GM04503 (cell line): ENCODE measurements around the gene RHBDF2.

ENCODE experiments used
- DNase-seq: peaks from one replicate; pipeline ENCODE4 v3.0.0-alpha.2; 2012; ENCODE audit warnings: low read depth

RHBDF2 gene

DNA sequence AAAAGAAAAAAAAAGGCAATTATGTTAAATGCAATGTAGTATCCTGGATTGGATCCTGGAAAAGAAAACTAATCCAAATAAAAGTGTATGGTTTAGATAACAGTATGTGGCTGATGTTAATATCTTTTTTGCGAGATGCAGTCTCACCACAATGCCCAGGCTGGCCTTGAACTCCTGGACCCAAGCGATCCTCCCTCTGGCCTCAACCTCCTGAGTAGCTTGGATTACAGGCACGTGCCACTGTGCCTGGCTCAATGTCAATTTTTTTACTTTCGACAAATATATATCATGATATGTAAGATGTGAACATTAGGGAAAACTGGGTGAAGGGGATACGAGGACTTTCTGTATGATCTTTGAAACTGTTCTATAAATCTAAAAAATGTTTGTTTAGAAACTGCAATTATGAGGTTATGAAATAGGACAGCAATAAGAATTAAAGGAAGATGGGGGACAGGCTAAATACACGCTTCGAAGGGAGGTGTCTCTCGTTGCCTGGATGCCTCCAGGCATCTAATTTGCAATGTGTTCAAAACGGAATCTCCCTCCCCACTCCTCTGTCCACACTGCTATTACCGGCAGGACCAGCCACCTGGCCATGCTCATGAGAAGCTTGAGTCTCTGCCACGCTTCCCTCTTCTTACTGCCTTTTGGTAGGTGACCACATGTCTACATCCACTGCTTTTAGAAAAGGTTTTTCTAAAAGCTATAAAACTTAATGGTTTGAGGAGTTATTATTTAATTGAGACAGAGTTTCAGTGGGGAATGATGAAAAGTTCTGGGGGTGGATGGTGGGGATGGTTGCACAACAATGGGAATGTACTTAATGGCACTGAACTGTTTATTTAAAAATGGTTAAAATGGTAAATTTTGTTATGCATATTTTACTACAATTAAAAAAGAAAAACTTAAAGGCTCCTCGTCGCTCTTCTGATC is 63.5 kb downstream of the RHBDF2 start:
- no peak for DNase-seq

DNA sequence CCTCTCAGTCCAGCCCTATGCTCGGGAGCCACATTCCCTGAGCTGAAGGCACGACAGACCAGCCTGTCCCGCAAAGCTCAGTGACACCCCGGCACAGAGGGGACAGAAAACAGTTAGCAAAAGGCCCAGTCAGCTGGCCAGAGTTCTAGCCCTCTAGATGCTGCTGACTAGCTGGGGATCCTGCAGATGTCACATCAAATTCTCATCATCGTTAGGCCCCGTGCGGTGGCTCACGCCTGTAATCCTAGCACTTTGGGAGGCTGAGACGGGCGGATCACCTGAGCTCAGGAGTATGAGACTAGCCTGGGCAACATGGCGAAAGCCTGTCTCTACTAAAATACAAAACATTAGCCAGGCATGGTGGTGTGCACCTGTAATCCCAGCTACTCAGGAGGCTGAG is 65.5 kb downstream of the RHBDF2 start:
- no peak for DNase-seq

DNA sequence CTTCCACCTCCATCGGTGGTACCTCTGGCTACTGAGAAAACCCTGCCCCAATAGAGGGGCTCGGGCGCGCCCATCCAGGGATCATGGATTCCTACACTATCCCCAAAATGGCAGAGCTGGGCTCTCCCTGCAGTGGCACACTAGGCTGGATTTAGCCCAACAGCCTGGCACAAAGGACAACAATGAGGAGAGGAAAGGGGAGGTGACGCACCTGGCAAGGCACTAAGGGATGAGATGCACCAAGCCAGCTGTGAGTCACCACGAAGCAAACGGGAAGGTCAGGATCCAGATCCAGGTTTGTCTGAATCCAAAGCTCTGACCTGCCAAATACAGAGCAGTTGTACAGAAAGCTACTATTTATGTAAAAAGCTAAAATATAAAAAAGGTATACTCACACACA is 66.4 kb downstream of the RHBDF2 start:
- no peak for DNase-seq

DNA sequence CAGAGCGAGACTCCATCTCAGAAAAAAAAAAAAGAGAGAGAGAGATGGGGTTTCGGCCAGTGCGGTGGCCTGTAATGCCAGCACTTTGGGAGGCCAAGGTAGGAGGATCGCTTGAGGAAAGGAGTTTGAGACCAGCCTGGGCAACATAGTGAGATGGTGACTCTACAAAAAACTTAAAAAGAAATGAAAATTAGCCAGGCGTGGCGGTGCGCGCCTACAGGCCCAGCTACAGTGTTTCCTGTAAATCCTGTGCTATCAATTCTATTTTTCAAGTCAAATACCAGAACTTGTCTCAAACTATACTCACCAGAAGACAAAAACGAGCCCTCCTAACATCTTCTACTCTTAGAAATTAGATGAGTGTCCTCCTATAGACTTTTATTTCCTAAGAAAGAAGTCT is 67.5 kb downstream of the RHBDF2 start:
- DNase-seq = no peak

DNA sequence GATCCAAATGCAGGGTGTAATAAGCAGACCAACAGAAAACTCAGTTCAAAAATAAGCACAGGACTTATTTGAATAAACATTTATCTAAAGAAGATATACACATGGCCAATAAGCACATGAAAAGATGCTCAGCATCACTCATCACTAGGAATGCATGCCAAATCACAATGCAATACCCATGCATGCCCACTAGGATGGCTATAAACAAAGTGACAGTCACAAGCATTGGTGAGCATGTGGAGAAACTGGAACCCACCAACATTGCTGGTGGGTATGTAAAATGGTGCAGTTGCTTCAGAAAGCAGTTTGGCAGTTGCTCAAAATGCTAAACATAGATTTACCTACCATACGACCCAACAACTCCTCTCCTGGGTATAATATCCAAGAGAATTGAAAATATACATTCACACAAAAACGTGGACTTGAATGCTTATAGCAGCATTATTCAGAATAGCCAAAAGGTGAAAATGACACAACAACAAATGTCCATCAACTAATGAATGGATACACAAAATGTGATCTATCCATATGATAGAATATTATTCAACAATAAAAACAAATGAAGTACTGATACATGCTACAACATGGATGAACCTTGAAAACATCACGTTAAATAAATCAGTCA is 68.4 kb downstream of the RHBDF2 start:
- DNase-seq = no peak

DNA sequence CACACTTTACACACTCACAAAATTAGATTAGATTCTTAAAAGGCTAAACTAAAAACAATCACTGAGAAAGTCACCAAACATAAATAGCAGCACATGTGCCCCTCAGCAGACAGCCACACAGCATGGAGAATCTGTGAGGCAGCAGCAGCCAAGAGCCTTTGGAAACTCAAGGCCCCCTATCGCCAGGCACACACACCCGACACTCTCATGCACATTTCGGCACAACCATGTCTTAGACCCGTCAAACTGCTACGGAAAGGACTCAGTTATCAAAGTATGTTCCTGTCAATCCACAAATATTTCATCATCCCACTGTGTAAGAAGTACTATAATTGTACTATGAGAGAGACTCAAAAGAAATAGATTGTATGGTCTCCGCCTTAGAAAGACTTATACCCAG is 69.2 kb downstream of the RHBDF2 start:
- no peak for DNase-seq

DNA sequence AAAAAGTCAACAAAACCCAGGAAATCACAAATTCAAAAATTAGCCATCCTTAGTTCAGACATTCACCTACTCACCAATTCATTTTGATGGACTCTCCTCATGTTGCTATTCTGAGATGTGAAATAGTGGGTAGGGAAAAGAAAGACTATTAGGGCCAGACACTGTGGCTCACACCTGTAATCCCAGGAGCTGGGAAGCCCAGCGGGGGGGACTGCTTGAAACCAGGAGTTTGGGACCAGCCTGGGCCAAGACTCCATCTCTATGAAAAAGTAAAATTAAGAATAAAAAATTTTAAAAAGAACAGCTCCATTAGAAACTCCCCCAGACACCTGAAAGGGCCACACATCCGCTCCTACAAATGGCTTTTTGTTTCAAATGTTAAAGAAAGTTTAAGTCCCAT is 69.7 kb downstream of the RHBDF2 start:
- no peak for DNase-seq

DNA sequence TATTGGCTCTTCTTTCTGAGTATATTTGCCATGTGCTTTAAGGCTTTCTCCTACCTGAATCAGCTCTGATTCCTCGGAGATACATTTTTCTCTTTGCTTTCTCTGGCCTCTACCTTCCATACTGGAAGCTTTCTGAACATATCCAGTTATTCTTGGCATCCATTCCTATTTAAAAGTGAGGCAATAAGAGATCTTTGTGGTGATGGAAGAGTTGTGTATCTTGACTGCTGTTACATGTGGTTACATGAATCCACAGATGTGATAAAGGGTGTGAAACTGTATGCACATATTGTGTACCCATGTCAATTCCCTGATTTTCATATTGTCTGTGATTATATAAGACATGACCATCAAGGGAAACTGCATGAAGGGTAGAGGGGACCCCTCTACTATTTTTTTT is 72.7 kb downstream of the RHBDF2 start:
- DNase-seq = no peak

DNA sequence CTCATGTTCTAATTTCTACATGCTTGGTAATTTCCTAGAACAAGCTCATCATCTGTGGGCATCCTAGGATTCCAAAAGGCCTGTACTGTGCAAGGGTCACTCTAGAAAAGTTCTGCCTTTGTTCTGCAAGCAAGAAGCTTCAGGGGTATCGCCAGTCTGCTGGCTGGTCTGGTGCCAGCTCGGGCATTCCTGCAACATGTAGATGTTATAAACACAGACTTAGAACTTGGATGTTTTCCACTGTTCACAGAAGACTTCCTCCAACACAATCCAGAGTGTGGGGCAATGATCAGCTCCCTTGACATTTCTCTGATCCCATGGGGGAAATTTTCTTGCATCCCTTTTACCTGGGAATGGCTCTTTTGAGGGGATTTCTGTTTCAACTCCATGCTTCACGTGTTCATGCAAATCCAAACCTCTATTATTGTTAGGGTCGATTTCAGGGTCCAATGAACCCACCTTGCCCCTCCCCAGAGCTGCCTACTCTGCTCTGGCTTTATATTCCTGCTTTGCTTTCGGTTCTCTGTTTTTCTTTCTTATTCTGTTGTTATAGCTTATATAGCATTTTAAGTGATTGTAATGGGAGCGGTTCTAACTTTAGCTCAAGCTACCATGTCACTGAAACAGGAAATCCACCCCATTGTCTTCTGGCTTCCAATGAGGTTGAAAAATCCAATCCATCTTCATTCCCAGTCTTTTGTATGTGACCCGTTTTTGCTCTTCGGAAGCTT is 73.6 kb downstream of the RHBDF2 start:
- peak; percentile 16 for DNase-seq

DNA sequence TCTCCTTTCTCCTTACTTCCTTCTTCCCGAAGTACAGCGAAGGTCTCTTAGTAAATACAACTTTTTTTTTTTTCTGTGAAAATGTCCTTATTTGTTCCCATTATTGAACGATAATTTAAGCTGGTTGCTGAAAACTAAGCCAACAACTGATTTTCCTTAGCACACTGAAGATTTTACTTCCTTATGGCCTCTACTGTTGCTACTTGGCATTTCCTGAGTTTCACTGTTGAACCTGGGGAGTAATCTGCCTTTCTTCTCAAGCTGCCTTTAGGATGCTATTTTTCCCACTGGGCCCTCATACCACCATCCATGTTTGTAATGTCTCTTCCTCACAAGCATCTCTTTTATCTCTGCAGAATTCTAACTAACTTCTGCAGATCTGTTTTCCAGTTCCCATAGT is 74.4 kb downstream of the RHBDF2 start:
- no peak for DNase-seq

DNA sequence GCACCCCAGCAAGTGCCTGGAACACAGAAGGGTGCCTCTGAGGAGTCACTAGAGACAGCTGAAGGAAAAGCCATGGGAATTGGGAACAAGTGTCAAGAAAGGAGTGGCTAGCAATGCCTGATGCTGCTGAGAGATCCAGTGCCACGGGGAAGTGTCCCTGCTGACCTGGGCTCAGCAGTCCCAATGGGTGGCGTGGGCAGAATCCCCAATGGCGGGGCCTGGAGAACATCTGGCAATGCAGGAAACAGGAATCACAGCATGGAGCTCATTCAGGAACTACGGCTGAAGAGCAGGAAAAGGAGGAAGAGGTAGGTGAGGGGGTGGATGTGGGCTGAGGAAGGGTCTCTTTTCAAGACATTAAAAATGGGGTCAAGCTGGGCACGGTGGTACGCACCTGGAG is 78.4 kb downstream of the RHBDF2 start:
- no peak for DNase-seq

DNA sequence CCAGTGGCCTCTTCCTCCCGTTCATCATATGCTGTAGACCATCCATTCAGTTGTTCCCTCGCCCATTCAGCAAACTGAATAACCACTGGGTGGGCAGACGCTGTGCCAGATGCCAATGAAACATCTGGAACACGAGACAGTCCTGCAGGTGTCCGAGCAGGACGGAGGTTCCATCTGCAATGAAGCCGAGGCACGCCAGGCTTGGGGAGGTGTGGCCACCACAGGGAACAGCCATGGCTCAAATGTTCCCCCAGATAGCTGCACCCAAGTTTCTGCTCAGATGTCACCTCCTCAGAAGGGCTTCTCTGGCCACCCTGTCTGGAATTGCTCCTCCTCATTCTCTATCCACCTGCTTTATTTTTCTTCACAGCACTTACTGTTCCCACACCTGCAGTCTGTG is 78.8 kb downstream of the RHBDF2 start:
- no peak for DNase-seq

DNA sequence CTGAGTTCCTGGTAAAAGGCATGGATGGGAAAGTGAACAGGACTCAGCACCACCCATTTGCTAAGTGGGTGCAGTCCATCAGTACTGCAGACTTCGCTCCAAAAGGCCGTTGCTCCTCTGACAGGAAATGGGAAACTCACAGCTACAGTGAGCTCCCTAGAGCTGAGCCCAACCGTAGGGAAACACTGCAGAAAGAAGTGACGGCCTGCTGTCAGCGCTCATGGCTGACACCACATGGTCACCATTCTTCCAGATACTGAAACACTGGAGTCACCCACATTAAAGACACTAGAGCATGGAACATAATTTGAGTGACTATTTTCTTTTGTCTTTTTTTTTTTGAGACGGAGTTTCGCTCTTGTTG is 80.2 kb downstream of the RHBDF2 start:
- DNase-seq = no peak
